Gastrocnemius medialis (tissue), 4 donors: ENCODE data around the gene NOL4L. TPM values are rescaled to one million over a fixed set of nuclear protein-coding genes. Genes with fewer than 3 reads are reported as not detected.

Experiments used
- ATAC-seq, 2 donors: fragments of 150-250 bp; one replicate each; pipeline ENCODE4 v1.9.1; 2016
- DNase-seq, 2 donors: peaks; one replicate each; pipeline ENCODE4 v3.0.0-alpha.2; 2019
- H3K27ac ChIP-seq, 4 donors: fragments of 200-600 bp; sonication (generic); 1 replicate in 1 of 4; 2 replicates in 3 of 4; pipeline ENCODE4 v1.5.1; 2016 to 2018; ENCODE audit warnings: mild to moderate bottlenecking in 2 of 4, moderate library complexity in 1 of 4
- H3K27me3 ChIP-seq, 3 donors: fragments of 200-600 bp; sonication (generic) in 2 of 3; 1 replicate in 1 of 3; 2 replicates in 2 of 3; pipeline versions ENCODE4 v1.5.1 to v1.6.0; 2016 to 2019; ENCODE audit warnings: mild to moderate bottlenecking in 1 of 3, moderate library complexity in 1 of 3
- H3K36me3 ChIP-seq, 2 donors: fragments of 200-600 bp; sonication (generic) in 1 of 2; one replicate each; pipeline ENCODE4 v1.5.1; 2017 to 2018
- H3K4me1 ChIP-seq, 2 donors: fragments of 200-600 bp; sonication (generic) in 1 of 2; one replicate each; pipeline ENCODE4 v1.5.1; 2016 to 2017; ENCODE audit warnings: mild to moderate bottlenecking in 2 of 2
- H3K4me3 ChIP-seq, 4 donors: fragments of 200-600 bp; sonication (generic) in 3 of 4; 1 replicate in 1 of 4; 2 replicates in 3 of 4; pipeline ENCODE4 v1.5.1; 2016 to 2019; ENCODE audit warnings: mild to moderate bottlenecking in 2 of 4
- H3K9me3 ChIP-seq, 3 donors: fragments of 200-600 bp; sonication (generic) in 2 of 3; 1 replicate in 1 of 3; 2 replicates in 2 of 3; pipeline ENCODE4 v1.5.1; 2016 to 2019
- POLR2A ChIP-seq, 2 donors: fragments of 450-650 bp; IDR thresholded peaks; one replicate each; pipeline ENCODE4 v1.6.1; 2017; ENCODE audit warnings: antibody characterized with exemption in 2 of 2, mild to moderate bottlenecking in 2 of 2, moderate library complexity in 2 of 2
- in situ Hi-C, 4 donors: fragments of 200-750 bp; cut with MboI; loops; one replicate each; pipeline versions ENCODE4 v1.15.0 to v1.8.0; 2017; ENCODE audit warnings: low sequenced_read_pairs in 4 of 4
- intact Hi-C: fragments of 100-400 bp; cut with DNase I; formaldehyde crosslinking; loops from one replicate; pipeline ENCODE4 v1.15.1; 2023; ENCODE audit warnings: low total_unique reads
- total RNA-seq, 4 donors: library from RNA; depleted of rRNA; stranded (reverse); fragments of >200 nt; gene quantifications; one replicate each; pipeline versions ENCODE4 v1.1.0 to v1.2.3, GENCODE V29; 2016
- TF ChIP-seq, protein P1 (sequence below), 5 experiments: fragments of 450-650 bp in 3 of 5; fragments of 200-600 bp in 2 of 5; sonication (generic) in 2 of 5; IDR thresholded peaks in 4 of 5; conservative IDR thresholded peaks in 1 of 5; 1 replicate in 4 of 5; 2 replicates in 1 of 5; pipeline ENCODE4 v1.5.1; 2016 to 2019; ENCODE audit warnings: antibody characterized with exemption in 5 of 5, mild to moderate bottlenecking in 3 of 5, moderate library complexity in 3 of 5

NOL4L gene
- total RNA-seq, 4 donors from 2014 or later, result 1.4 to 1.9 (median 1.7) TPM

- in situ Hi-C loops (no loop called here), intact Hi-C loops (loop anchor here (2.0 kb wide), 1 partner anchor 120 kb away; no protein-coding TSS in a partner anchor)
- H3K4me3 ChIP-seq, result peak overlapping the region; percentile 46 to 55 (median 53)
- ATAC-seq, result peak; percentile 40 to 57
- H3K36me3 ChIP-seq, result no peaks in the 10 kb centered on the region
- no peak for DNase-seq
- TF ChIP-seq, protein P1, sequence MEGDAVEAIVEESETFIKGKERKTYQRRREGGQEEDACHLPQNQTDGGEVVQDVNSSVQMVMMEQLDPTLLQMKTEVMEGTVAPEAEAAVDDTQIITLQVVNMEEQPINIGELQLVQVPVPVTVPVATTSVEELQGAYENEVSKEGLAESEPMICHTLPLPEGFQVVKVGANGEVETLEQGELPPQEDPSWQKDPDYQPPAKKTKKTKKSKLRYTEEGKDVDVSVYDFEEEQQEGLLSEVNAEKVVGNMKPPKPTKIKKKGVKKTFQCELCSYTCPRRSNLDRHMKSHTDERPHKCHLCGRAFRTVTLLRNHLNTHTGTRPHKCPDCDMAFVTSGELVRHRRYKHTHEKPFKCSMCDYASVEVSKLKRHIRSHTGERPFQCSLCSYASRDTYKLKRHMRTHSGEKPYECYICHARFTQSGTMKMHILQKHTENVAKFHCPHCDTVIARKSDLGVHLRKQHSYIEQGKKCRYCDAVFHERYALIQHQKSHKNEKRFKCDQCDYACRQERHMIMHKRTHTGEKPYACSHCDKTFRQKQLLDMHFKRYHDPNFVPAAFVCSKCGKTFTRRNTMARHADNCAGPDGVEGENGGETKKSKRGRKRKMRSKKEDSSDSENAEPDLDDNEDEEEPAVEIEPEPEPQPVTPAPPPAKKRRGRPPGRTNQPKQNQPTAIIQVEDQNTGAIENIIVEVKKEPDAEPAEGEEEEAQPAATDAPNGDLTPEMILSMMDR (IDR thresholded peaks at IDR 0.05 in 4 of 5, conservative IDR thresholded peaks at IDR 0.05 in 1 of 5), result peak; percentile 66 to 82 (median 68)
- TF ChIP-seq POLR2A (IDR thresholded peaks at IDR 0.05), result no peak
- H3K27ac ChIP-seq, result no peak overlapping the region
- no peaks in the 10 kb centered on the region for H3K27me3 ChIP-seq
- H3K4me1 ChIP-seq, result peaks cover 4 to 13% of the 10 kb centered on the region in 2 donors
- no peaks in the 10 kb centered on the region for H3K9me3 ChIP-seq
Observed at GRCh38 chr20:32456869-32457478, 128.2 kb downstream of the NOL4L start.

GRCh38 chr20:32455901-32456701, 129.0 kb downstream of the NOL4L start:
- ATAC-seq (no peak), DNase-seq (no peak)
- intact Hi-C loops, result loop anchor here (2.0 kb wide), 1 partner anchor 119 kb away; no protein-coding TSS in a partner anchor
- in situ Hi-C loops, result no loop called here
- H3K27ac ChIP-seq, result no peak overlapping the region
- TF ChIP-seq, protein P1 (IDR thresholded peaks at IDR 0.05 in 4 of 5, conservative IDR thresholded peaks at IDR 0.05 in 1 of 5), result no peak
- TF ChIP-seq POLR2A (IDR thresholded peaks at IDR 0.05), result no peak
- H3K9me3 ChIP-seq, result no peaks in the 10 kb centered on the region
- H3K4me1 ChIP-seq, result peaks cover 4 to 13% of the 10 kb centered on the region in 2 donors
- no peak overlapping the region for H3K4me3 ChIP-seq
- no peaks in the 10 kb centered on the region for H3K27me3 ChIP-seq
- no peaks in the 10 kb centered on the region for H3K36me3 ChIP-seq

GRCh38 chr20:32455171-32455900, 129.8 kb downstream of the NOL4L start:
- peak overlapping the region in 1 of 4 donors; percentile 6 for H3K27ac ChIP-seq
- peak in 1 of 2 donors; percentile 37 for ATAC-seq
- H3K27me3 ChIP-seq, result no peaks in the 10 kb centered on the region
- no peaks in the 10 kb centered on the region for H3K36me3 ChIP-seq
- H3K9me3 ChIP-seq, result no peaks in the 10 kb centered on the region
- in situ Hi-C loops, result no loop called here
- intact Hi-C loops, result no loop called here
- H3K4me3 ChIP-seq, result no peak overlapping the region
- TF ChIP-seq, protein P1 (IDR thresholded peaks at IDR 0.05 in 4 of 5, conservative IDR thresholded peaks at IDR 0.05 in 1 of 5), result no peak
- peaks cover 6 to 13% of the 10 kb centered on the region in 2 donors for H3K4me1 ChIP-seq
- DNase-seq, result no peak

- TF ChIP-seq, protein P1 (IDR thresholded peaks at IDR 0.05 in 4 of 5, conservative IDR thresholded peaks at IDR 0.05 in 1 of 5), result no peak
- no peak for TF ChIP-seq POLR2A (IDR thresholded peaks at IDR 0.05)
- no peak for DNase-seq
- in situ Hi-C loops (no loop called here), intact Hi-C loops (no loop called here)
- Histone ChIP-seq H3K27ac (peak overlapping the region in 1 of 4 donors; percentile 6), H3K27me3 (no peaks in the 10 kb centered on the region), H3K36me3 (no peaks in the 10 kb centered on the region), H3K4me1 (peaks cover 9 to 13% of the 10 kb centered on the region in 2 donors), H3K9me3 (no peaks in the 10 kb centered on the region), H3K4me3 (no peak overlapping the region)
- no peak for ATAC-seq
Observed at GRCh38 chr20:32454164-32455145, 130.7 kb downstream of the NOL4L start.
